NCI-H187 (cell line): ENCODE data around the gene CST4.
A peak's percentile ranks its signal among the peaks of the same experiment; 100 is the strongest.
"Not testable (repeated sequence)": the region's sequence is repeated elsewhere in the genome, so short reads cannot be mapped to it uniquely, and the experiment has no call there.

ENCODE experiments used
- DNase-seq, 2 experiments: peaks; one replicate each; lab custom pipeline; 2025; lab: John Stamatoyannopoulos, UW

The CST4 gene

DNA sequence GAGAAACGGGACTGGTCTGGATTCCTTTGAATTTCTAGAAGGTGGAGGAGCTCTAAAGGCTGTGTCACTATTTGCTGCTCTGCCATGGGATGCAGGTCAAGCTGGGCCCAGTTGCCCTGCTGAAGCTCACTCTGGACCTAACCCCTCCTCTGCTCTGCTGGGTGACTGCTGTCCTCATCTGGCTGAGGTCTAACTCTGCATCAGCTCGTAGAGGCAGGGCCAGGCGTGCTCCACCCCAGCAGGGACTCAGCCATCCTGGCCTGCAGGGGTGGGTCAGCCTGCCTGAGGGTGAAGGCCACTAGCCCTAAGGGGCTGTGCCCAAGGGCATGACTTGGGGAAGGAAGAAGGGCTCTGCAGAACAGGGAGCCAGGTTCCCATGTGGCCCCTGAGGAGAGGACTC is 852 bp downstream of the CST4 start:
- DNase-seq, result no peak

- DNase-seq, result no peak
These were observed 2.6 kb downstream of the CST4 start for GRCh38 chr20:23686046-23686750.

GRCh38 chr20:23685529-23685896 is 3.3 kb downstream of the CST4 start:
- not testable (repeated sequence) for DNase-seq

- no peak for DNase-seq
These were observed 4.6 kb downstream of the CST4 start for GRCh38 chr20:23684261-23684660.

GRCh38 chr20:23683807-23684206 is 5.0 kb downstream of the CST4 start:
- no peak for DNase-seq

DNA sequence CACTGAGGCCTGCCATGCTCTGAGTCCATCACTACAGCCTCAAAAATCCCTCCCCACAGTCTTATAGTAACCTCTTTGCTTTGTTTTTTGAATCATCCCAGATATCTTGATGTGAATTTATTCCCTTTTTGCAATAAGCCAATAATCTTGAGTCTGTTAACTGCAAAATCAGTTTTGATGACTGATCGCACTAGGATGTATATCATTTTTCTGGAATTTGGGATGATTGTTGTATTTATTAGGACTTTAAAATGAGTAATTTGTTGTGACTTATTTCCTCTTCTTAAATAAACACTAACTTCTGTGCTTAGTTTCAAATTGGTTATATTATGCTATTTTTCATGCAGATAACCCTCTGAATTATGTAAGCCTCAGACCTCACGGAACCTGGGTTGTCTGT is 5.6 kb downstream of the CST4 start:
- no peak for DNase-seq

DNA sequence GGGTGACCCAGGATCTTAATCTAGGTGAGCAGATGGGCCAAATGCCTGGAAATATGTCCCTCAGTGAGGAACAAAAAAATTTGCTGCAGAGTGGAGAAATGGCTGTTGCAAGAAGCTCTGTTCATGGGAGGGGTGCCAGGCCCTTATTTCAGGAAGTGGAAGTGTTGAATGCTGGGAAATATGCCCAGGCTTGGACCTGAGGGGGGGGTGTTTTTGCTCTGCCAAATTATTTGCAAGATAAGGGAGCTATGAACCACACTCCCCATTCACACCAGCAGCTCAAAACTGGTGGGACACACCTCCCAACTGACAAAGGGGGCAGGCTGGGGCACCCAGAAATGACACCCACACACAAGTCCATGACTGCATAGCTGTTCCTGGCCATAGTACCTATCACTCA is 8.7 kb downstream of the CST4 start:
- no peak for DNase-seq

GRCh38 chr20:23679133-23680092 is 9.4 kb downstream of the CST4 start:
- DNase-seq, result no peak

- no peak for DNase-seq
These were observed 15.6 kb downstream of the CST4 start for GRCh38 chr20:23673209-23673608.

DNA sequence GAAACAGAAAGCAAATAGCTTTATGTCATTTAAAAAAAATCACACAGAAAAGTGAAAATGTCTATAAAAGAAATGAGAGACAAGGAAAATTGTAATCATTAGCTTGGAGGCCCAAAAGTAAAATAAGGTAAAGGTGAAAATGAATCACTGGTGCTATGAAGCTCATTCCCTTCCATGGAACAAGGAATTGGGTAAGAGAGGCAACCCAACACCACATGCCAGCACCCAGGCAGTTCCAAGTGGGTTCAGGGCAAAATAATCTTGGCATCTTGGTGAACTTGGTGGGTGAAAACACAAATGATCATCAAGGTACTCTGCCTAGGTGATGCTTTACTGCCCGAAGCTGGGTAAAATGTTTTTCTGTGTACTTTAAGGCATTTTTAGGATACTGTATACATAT is 16.7 kb downstream of the CST4 start:
- DNase-seq, result no peak

DNA sequence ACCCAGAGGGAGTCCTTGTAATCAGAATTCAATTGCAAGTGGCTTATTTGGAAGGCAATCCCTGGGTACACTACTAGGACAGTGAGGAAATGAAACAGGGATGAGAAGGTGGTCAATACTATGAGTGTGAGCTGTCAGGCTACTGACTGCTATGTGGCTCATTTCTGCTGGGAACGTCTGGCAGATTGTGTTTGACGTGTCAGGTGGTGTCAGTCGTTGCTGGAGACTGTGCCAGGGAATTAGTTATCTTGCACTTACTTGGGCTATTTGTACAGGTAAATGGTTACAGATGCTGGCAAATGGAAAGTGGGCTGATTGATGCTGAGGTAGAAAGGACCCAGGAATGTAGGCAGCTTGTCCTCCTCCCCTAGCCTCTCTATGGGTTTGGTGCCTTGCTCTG is 17.4 kb downstream of the CST4 start:
- no peak for DNase-seq

GRCh38 chr20:23670361-23670760 is 18.5 kb downstream of the CST4 start:
- DNase-seq, result no peak

DNA sequence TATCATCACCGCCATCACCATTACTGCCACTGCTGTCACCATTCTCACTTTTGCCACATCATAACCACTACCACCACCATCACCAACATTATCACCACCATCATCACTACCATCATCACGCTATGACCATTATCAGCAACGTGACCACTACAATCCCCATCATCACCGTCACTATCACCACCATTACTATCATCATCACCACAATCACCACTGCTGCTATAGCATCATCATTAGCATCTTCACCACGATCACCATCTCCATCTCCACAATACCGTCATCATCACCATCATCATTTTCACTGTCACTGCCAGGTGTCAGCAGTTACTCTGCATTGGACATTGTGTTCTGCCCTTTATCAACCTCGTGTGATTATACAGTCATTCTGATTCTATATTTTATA is 19.0 kb downstream of the CST4 start:
- DNase-seq, result no peak

DNA sequence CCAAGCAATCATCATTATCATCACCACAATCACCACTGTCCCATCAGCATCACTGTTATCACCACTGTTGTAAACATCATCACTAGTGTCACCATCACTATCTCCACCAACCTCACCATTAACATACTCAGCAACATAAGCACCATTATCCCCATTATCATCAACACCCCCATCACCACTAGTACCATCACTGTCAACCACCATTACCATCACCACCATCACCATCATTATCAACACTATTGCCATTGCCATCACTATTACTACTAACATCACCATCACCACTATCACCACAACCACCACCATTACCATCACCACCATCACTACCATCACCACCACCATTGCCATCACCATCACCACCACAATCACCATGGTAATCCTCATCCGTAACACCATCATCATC is 19.5 kb downstream of the CST4 start:
- DNase-seq, result no peak

- peak in 1 of 2 experiments; percentile 13 for DNase-seq
These were observed 20.3 kb downstream of the CST4 start for GRCh38 chr20:23668477-23668951.

DNA sequence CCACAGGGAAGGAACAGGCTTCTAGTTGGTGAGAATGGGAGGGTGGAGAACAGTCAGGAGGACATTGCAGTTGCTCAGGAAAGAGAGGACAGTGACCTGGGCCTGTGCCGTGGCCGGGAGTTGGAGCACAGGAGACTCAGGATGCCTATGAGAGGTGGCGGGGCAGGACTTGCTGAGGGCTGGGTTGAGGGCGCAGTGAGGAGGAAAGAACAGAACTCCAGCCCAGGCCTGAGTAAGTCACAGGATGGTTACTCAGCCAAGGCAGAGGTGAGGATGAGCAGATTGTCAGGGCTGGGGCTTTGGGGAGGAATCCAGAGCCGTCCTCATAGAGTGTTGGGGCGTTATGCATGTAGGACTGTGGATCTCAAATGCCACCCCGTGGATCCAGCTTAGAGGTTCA is 21.2 kb downstream of the CST4 start:
- no peak for DNase-seq

DNA sequence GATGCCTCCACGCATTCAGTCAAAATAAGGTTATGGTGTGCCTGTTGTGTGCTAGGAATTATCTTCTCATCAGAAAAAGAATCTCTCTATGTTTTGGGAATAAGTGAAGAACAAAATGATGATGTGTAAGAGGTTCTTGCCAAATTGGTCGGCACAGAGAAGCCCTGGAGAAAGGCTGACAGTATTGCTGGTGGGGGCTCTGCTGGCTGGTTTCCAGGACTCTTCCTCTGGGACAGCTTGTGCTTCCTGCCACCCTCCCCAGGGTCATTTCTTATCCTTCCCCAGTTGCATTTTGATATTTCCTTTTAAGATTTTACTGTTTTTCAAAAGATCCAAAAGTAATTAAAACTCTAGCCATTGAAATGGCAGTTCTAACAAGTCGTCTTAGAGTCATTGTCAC is 22.1 kb downstream of the CST4 start:
- no peak for DNase-seq

- no peak for DNase-seq
These were observed 22.6 kb downstream of the CST4 start for GRCh38 chr20:23666189-23666588.

- DNase-seq, result no peak
These were observed 23.9 kb downstream of the CST4 start for GRCh38 chr20:23664954-23665353.

DNA sequence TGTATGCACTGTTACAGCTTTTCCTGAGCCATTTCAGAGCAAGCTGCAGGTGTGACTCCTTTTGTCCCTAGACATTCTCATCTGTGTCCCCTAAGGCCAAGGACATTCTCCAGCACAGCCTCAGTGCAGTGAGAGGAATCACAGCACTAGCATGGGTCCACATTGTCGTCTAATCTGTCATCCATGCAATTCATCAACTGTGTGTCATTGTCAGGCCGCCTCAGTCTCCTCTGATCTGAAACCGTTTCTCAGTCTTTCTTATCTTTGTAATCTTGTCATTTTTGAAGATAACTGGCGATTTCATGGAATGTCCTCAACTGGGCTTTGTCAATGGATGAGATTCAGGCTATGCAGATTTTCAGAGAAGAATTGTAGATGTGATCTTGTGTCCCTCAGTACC is 24.8 kb downstream of the CST4 start:
- DNase-seq, result not testable (repeated sequence)

GRCh38 chr20:23663180-23663579 is 25.7 kb downstream of the CST4 start:
- no peak for DNase-seq

GRCh38 chr20:23662276-23662870 is 26.5 kb downstream of the CST4 start:
- DNase-seq, result no peak

DNA sequence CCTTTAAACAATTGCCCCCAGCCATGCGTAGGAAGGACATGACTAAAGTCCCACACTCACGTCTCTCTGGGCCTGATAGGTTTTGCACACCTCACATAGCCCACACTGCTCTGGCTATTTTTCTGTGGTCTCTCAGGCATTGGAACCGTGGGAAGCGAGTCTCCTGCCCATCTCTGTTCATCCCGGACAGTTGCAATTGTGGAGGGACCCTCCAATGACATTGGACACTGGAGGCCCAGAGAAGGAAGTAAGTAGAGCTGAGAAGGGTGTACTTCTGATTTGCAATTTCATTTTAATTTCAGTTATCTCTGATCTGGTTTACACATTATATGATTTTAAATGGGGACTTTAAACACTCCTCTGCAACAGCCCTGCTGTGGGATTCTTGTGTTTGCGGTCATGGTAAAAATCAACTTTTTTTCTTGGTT is 27.8 kb downstream of the CST4 start:
- DNase-seq, result no peak
